HG03342 (cell line): Measurements from ENCODE around the gene CHCHD1.
"Not testable (repeated sequence)": the region's sequence is repeated elsewhere in the genome, so short reads cannot be mapped to it uniquely, and the experiment has no call there.

Experiments
- ATAC-seq: cut with Tn5 transposase; IDR thresholded peaks from one replicate; pipeline ENCODE4 v1.9.1; 2021; ENCODE audit warnings: mild to moderate bottlenecking, moderate library complexity; ENCODE audit not compliant: unreplicated experiment

The CHCHD1 gene

DNA sequence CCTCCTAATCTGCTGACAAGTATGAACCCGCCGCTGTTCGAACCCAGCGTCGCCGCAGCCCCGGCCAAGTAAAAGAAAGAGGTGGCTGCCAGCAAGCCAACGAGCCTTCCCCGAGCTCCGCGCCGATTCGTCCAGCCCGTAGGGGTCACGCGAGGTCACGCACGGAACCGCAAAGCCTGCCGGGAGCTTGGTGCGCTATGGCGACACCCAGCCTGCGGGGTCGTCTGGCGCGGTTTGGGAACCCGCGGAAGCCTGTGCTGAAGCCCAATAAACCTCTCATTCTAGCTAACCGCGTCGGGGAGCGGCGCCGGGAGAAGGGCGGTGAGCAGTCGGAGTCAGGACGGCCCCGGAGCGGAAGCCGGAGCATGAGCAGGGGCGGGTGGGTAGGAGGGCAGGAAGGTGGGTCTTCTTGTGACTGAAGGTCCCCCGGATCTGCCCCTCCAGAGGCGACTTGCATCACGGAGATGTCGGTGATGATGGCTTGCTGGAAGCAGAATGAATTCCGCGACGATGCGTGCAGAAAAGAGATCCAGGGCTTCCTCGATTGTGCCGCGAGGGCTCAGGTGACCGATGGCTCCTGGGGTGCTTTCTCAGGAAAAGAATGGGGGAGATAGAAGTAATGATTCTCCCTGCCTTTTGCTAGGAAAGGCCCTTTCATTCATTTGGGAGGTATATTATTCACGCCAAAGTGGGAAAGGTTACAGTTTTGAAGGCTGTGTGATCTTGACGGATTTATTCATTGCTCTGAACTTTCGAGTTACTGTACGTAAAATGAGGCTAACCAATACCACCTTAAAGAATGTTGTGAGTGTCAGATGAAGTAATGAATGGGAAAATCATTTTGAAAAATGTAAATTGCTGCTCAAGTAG lies at the start of gene CHCHD1:
CHCHD1 (plus strand) TSS at position 170 of the 870 bp plus-strand sequence; CDS start at position 198, 28 bp downstream.
- ATAC-seq: peak; percentile 55

DNA sequence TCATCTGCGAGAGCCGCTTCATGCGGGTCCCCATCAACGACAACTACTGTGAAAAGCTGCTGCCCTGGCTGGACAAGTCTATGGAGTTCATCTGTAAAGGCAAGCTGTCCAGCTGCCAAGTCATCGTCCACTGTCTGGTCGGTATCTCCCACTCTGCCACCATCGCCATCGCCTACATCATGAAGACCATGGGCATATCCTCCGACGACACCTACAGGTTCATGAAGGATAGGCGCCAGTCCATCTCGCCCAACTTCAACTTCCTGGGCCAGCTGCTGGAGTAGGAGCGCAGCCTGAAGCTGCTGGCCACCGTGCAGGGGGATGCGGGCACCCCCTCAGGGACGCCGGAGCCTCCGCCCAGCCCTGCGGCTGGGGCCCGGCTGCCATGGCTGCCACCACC lies 49.4 kb upstream of the CHCHD1 start:
- no peak for ATAC-seq

DNA sequence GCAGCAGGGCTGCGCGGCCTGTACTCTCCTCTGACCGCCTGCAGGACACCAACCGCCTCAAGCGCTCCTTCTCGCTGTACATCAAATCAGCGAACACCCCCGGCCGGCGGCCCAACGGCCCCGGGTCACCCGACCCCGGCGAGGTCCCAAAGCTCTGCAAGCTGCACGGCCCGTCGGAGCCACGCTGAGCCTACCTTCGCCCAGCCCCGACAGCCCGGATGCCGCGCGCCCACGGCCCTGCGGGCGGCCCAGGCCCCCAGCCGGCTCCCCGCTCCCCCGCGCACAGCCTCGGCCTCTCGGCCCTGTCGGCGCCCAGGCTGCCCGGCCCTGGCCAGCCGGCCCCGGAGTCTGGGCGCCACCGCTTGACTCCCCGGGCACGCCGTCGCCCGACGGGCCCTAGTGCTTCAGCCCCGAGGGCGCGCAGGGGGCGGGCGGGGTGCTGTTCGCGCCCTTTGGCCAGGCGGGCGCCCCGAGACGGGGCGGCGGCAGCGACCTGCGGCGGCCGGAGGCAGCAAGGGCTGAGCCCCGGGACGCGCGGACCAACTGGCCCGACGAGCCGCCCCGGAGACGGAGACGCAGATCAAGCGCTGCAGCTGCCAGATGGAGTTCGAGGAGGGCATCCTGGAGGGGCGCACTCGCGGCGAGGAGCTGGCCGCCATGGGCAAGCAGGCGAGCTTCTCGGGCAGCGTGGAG lies 48.8 kb upstream of the CHCHD1 start:
- no peak for ATAC-seq

DNA sequence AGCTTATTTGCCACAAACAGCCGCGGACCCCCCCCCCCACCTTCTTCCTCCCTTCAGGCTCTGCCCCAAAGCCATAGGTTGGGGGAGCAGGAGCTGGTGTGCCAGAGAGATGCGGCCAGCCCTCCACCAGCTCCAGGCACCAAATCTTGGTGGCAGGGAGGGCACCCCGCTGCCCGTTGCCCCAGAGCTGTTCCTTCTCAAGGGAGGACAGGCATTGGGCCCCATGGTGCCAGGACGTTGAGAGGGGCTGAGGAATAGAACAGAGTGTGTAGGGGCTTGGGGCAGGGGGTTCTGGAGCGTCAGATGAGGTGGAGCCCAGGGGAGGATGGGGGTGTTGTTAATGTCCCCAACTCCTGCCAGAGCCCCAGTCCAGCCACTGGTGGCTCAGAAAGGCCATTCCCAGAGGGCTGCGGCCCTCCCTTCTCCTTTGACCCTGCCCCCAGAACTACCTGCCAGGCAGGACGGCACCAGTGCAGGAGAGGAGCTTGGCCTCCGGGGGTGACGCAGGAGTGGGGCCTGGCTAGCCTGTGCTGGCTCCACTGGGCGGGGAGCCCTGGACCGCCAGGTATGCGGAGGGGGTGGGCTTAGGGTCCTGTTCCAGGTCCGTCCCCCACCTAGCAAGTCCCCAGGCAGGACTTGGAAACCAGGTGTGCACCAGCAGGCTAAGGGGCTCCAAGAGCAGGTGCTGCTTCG lies 47.7 kb upstream of the CHCHD1 start:
- ATAC-seq: no peak

DNA sequence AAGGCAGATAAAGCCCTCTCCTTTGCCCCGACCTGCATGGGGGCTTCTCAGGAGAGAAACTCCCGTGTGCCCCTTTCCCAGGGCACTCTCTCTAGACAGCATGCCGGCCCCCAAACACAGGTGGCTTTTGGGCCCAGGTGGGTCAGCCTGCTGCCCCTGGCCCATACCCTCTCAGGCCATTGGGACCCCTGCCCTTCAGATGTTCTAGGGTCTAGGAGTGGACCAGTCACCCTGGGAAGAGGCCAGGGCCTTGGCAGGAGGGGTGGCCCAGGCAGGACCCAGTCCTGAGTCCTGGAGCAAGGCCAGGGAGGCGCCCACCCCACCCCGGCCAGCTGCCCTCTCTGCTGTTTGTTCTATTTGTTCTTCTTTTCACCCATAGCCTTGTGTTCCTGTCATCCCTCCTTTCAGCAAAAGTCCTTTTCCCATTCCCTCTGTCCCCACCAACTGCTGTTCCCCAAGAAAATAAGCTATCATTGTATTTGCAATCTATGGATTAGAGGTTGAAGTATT lies 47.0 kb upstream of the CHCHD1 start:
- ATAC-seq: no peak

DNA sequence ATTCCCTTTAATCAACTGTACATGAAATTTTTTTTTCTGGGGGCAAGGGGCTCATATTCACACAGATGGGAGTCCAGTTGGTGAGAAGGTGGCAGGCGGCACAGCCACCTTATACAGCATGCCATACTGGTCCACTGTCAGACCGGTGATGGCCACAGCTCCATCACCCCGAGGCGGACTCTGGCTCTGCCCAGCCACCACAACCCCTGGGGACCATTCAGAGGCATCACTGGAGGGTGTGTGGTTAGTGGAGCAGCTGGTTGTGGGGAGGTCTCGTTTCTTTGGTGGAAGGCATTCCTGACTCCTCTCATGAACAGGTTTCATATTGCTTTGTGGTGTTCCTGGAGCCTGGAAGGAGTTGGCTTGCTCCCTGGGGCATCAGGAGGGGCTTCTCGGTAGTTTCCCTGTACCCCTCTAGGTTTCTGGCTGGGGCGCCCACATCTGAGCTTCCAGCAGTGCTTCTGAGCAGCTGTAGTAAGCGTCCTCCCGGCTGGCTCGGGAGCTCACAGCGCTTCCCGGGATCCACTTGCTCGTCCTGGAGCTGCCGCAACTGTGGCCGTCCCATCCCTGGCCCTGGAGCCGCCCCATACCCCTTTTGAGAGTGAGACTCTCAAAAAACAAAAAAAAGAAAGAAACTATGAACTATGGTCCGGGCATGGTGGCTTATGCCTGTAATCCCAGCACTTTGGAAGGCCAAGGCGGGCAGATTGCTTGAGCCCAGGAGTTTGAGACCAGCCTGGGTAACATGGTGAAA lies 41.2 kb upstream of the CHCHD1 start:
- not testable (repeated sequence) for ATAC-seq

DNA sequence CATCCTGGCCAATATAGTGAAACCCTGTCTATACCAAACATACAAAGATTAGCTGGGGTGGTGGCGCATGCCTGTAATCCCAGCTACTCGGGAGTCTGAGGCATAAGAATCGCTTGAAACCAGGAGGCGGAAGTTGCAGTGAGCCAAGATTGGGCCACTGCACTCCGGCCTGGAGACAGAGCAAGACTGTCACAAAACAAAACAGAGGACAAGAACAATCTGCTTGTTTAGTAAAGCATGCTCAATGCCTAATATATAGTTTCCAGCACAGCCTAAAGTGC lies 39.5 kb upstream of the CHCHD1 start:
- no peak for ATAC-seq

DNA sequence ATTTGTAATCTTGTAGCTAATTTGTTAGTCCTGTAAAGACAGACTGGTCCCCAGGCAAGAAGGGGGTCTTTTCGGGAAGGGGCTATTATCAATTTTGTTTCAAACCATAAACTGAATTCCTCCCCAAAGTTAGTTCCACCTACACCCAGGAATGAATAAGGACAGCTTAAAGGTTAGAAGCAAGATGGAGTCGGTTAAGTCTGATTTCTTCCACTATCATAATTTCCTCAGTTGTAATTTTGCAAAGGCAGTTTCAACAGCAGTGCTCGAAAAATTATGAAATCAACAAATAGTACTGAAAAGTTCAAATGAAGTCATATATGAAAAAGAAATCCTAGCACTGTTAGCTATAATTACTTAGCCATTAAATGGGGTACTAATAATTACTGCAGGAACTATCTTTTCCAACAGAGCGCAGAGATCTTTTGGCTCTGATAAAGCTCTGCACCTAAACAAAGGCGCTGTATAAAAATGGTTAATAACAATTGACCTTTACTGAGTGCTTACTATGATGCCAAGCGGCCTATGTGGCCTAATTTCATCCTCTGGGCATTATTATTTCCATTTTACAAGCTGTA lies 38.4 kb upstream of the CHCHD1 start:
- ATAC-seq: no peak

DNA sequence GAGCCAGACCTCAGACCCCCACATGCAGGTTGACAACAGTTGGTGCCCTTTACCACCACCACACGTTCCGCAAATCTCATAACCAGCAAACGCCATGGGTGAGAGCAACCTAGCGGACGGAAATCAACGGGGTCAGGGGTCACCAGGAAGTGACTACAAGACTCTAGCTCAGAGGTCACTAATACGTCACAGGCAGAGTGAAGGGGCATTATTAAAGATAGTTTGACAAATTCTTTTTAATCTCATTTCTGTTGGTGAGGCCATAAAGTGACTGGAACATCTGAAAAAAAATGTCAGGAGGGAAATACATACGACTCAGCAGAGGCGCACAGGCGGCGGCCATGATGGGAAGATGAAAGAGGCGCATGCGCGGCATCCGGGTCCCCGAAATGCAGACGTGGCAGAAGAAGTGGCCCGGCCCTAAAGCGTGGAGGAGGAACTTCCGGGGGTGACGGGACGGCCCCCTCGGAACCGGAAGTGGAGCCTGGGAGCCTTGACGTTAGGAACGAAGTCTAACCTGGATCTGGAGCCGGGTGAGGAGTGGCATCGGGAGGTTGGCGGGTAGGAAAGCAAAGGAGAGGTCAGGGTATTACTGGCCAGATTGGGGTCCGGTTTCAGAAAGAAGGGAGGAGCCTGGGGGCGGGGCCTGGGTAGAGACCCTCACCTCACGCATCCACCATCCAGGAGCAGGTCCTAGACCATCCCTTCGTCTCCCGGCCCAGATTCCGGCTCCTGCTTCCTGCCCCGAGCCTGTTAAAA lies 37.8 kb upstream of the CHCHD1 start, which contains the start of gene SEC24C:
SEC24C (plus strand) TSS at position 468 of the 759 bp plus-strand sequence. CDS start 2,461 bp downstream, outside the sequence.
- peak; percentile 93 for ATAC-seq

DNA sequence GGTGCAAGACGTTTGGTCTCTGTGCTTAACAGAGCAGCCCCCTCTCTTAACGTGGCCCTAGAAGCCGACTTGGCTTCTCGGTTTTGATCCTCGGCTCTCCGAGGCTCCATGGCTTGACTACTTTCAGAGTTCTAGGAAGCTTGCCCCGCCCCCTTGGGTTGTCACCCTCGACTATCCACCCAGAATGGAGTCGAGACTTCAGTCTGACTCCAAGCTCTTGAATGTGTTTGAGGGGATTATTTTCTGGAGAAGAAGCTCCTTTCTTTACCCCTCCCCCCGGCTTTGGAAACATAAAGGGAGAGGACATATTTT lies 37.2 kb upstream of the CHCHD1 start:
- ATAC-seq: peak; percentile 24

DNA sequence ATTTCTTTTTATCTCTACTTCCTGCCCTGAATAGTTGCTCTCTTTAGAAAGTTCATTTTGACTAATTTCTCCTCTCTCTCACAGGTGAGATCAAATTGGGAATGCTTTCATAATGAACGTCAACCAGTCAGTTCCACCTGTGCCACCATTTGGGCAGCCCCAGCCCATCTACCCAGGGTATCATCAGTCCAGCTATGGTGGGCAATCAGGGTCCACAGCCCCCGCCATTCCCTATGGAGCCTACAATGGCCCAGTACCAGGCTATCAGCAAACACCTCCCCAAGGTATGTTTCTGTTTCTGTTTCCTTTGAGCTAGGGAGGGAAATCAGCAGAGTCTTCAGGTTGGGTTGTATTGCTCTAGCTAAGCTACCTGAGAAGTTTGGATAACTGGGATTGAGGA lies 35.1 kb upstream of the CHCHD1 start:
- ATAC-seq: no peak

DNA sequence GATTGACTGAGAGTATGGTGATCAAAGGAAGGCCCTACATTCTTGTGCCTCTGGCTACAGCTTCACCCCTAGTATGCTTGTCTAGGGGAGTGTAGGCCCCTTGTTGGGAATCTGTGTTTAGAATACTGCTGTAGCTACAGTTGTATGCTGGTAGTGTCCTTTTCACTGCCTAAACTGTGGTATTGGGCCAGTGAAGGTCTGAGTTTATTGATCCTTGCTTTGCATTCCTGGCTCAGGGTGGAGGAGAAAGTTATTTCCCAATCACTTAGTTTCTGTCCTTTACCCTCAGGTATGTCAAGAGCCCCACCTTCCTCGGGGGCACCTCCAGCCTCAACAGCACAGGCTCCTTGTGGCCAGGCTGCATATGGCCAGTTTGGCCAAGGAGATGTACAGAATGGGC lies 31.0 kb upstream of the CHCHD1 start:
- ATAC-seq: no peak

DNA sequence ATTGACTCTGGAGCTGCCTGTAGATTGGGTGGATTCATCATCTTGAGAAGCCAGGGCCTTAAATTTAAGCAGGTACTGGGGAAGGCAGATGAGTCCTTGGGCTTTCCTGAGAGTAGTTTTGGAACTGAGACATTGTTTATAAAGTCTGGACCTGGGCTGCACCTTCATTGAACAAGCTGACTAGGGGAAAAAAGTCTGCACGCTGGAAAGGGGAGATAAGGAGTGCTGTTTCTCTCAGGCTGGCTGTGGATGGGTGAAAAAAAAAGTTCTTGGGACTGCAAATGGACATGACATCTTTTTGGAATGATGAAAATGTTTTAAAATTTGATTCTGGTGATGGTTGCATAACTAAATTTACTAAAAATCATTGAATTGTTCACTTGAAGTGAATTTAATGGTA lies 25.7 kb upstream of the CHCHD1 start:
- ATAC-seq: no peak

DNA sequence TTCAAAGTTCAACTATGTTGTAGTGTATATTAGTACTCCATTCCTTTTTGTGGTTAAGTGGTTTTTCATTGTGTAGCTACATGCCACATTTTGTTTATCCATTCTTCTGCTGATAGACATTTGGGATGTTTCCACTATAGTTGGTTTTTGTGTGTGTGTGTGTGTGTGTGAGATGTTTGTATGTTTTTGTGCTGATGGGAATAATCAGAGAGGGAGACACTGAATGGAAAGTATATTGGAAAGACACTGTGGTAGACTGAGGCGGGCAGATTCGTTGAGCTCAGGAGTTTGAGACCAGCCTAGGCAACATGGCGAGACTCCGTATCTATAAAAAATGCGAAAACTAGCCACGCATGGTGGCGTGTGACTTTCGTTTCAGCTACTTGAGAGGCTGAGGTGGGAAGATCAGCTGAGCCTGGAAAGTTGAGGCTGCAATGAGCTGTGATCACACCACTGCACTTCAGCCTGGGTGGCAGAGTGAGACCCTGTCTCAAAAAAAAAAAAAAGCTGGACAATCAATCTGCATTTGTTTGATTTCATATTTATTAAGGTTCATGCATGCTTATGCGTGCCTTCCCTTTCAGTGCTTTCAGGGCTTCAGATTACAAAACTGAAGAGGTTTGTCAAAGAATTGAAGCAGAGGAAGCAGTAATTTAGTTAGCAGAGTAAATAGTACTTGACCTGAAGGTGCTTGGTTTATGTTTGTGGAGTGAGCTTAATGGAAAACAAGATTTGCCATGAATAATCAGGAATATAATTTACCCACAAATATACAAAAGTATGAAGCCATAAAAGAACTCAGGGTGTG lies 22.9 kb upstream of the CHCHD1 start:
- no peak for ATAC-seq

DNA sequence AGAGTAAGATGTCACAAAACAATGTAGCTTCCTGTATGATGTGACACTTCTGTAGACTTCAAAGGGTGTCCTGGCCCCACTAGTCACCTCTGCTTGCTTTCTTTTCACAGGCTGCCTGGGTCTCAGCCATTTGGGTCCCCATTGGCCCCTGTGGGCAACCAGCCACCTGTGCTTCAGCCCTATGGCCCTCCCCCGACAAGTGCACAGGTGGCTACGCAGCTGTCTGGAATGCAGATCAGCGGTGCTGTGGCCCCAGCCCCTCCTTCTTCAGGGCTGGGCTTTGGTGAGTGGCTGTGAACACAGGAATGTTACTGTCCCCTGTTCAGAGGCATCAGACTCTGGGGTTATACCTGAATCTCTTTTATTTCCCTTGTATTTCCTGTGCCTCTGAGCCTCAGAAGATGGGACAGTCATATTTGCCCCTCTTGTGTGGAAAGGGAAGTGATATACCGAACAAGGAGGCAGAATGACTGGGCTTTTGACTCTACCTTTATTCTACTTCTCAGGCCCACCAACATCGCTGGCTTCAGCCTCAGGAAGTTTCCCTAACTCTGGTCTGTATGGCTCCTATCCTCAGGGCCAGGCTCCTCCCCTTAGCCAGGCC lies 22.2 kb upstream of the CHCHD1 start:
- ATAC-seq: no peak

DNA sequence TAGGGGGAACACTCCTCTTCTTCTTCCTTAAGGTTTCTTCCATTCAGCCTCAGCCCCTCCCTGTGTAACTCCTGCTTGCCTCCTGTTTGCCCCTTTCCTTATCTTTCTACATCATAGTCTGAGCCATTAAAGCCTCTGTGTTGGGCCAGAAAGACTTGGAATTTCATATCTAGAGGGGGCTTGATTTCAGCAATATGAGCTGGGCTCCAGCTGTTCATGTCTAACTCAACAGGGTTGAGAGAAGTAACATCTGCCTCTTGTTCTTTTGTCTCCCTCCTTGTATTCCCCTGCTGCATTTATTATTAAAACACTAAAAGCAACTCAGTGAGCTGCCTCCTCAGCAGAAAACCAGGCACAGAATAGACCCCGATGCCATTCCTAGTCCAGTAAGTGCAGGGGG lies 20.1 kb upstream of the CHCHD1 start:
- no peak for ATAC-seq

DNA sequence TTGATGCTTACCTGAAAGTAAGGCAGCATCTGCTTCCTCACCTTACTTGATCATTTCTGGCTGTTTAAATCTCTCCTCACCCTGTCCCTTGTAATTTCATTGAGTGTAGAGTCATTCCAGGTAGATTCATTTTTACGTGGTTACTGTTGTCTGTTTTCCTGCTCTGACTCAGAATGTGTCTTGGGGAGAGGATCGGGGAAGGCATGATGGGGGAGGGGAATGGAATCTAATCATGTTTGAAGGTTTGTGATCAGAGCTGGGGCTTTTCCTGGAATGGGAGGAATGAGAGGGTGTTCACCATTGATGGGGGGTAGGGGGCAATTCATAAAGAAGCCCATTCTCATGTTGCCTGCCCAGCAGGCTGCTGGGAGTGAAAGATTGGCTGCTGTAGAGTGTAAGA lies 18.9 kb upstream of the CHCHD1 start:
- ATAC-seq: no peak

DNA sequence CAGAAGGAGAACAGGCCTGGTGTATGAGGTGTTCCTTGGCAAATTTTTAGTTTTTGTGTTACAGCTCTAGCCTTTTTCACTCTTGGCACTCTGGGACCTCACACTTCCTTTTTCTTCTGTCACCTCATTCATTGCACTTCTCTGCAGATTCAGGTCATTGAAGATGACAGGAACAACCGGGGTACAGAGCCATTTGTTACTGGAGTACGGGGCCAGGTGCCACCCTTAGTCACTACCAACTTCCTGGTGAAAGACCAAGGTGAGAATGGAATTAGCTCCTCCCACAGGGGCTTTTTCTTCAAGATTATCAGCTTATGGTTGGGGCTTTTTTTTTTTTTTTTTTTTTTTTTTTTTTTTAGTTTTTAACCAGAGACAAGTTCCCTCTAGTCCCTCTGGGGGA lies 18.5 kb upstream of the CHCHD1 start:
- no peak for ATAC-seq

DNA sequence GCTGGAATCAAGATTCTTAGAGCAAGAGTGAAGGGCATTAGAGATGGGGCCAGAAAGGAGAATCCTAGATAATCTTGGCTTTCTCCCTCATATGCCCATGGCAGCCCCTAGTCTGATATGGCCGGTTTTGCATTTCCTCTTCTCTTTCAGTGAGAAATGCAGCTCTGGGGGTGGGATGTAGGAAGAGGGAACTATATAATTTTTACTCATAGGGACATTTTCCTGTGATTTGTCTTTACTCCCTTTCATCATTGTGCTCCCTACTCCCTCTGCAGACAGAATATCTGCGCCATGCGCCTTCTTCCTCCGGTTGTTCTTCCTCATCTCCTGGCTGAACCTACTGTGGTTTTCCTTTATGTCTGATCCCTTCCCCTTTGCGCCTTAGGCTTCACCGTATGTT lies 16.8 kb upstream of the CHCHD1 start:
- no peak for ATAC-seq
